Endothelial cell of umbilical vein (primary cell): ENCODE results near the gene PSMD5. TPM values are rescaled to one million over a fixed set of nuclear protein-coding genes. Genes with fewer than 3 reads are reported as not detected.

Experiments
- BruUV-seq: library from RNA; stranded (reverse); fragments of 400-500 nt; replicated peaks from 2 replicates; lab custom pipeline; 2021; lab: Mats Ljungman, UMichigan
- CTCF ChIA-PET: fragments of 300-600, 350-600 bp; sonication (Branson Sonifier 250); formaldehyde crosslinking; loops from one replicate; lab custom pipeline; 2021; ENCODE audit warnings: antibody characterized with exemption, inconsistent platforms; lab: Charles Lee
- POLR2A ChIA-PET: fragments of 300-600, 350-600 bp; sonication (Branson Sonifier 250); formaldehyde crosslinking; loops from one replicate; lab custom pipeline; 2021; ENCODE audit warnings: antibody characterized with exemption, inconsistent platforms; lab: Charles Lee
- DNase-seq: peaks from one replicate; pipeline ENCODE4 v3.0.0-alpha.2; 2011; ENCODE audit warnings: low read depth, low spot score
- FAIRE-seq: peaks from 2 replicates; lab custom pipeline; 2011; peaks lifted over from hg19 to GRCh38; lab: Jason Lieb, UNC
- H2AFZ ChIP-seq: 2 replicates; pipeline ENCODE4 v1.6.0; 2012; ENCODE audit warnings: low read depth, low read length, control low read depth, inconsistent platforms
- H3K27ac ChIP-seq: 2 replicates; pipeline ENCODE4 v1.5.1; 2011; ENCODE audit warnings: low read depth, mild to moderate bottlenecking, control low read depth, low read length, moderate library complexity; ENCODE audit not compliant: insufficient read depth
- H3K27me3 ChIP-seq, 2 experiments: 2 replicates each; pipeline versions ENCODE4 v1.6.0 to v1.6.1; 2011; ENCODE audit warnings: low read length in 2 of 2, mixed read lengths in 1 of 2; ENCODE audit not compliant: control insufficient read depth in 2 of 2, insufficient read depth in 2 of 2
- H3K36me3 ChIP-seq, 2 experiments: 2 replicates in 1 of 2; 3 replicates in 1 of 2; pipeline ENCODE4 v1.5.1; 2011; ENCODE audit warnings: low read length in 2 of 2, mild to moderate bottlenecking in 1 of 2, moderate library complexity in 1 of 2; ENCODE audit not compliant: control insufficient read depth in 2 of 2, insufficient read depth in 2 of 2; ENCODE audit errors: extremely low read depth in 1 of 2
- H3K4me1 ChIP-seq: 3 replicates; pipeline ENCODE4 v1.5.1; 2011; ENCODE audit warnings: mild to moderate bottlenecking, low read length; ENCODE audit not compliant: control insufficient read depth, insufficient read depth; ENCODE audit errors: extremely low read depth
- H3K4me2 ChIP-seq: 2 replicates; pipeline ENCODE4 v1.6.1; 2011; ENCODE audit warnings: low read length, control low read depth, mixed read lengths; ENCODE audit not compliant: insufficient read depth
- H3K4me3 ChIP-seq, 3 experiments: fragments of 200-600 bp in 1 of 3; sonication (generic), shearing (Covaris generic) in 1 of 3; replicated peaks in 1 of 3; 2 replicates each; pipeline ENCODE4 v1.5.1; 2011 to 2016; ENCODE audit warnings: control low read depth in 3 of 3, low read length in 3 of 3, mild to moderate bottlenecking in 2 of 3, inconsistent platforms in 1 of 3, low read depth in 1 of 3, moderate library complexity in 1 of 3; ENCODE audit not compliant: insufficient read depth in 1 of 3
- H3K79me2 ChIP-seq: 2 replicates; pipeline ENCODE4 v1.6.0; 2012; ENCODE audit warnings: low read length, inconsistent platforms; ENCODE audit not compliant: control insufficient read depth, insufficient read depth
- H3K9ac ChIP-seq: replicated peaks from 2 replicates; pipeline ENCODE3; 2011; ENCODE audit warnings: low read length, control low read depth; ENCODE audit not compliant: insufficient read depth; ENCODE audit errors: extremely low read depth
- H3K9me1 ChIP-seq: replicated peaks from 3 replicates; pipeline ENCODE4 v1.6.0; 2011; ENCODE audit warnings: mild to moderate bottlenecking, low read length; ENCODE audit not compliant: control insufficient read depth, insufficient read depth; ENCODE audit errors: extremely low read depth
- H3K9me3 ChIP-seq: replicated peaks from 2 replicates; pipeline ENCODE4 v1.5.1; 2012; ENCODE audit warnings: low read length, inconsistent platforms; ENCODE audit not compliant: control insufficient read depth, insufficient read depth
- H4K20me1 ChIP-seq: replicated peaks from 2 replicates; pipeline ENCODE3; 2011; ENCODE audit warnings: mild to moderate bottlenecking, low read length; ENCODE audit not compliant: control insufficient read depth, insufficient read depth; ENCODE audit errors: extremely low read depth
- CTCF ChIP-seq, 2 donors: IDR thresholded peaks; 1 replicate in 1 of 2; 2 replicates in 1 of 2; pipeline ENCODE4 v1.5.1; 2011; ENCODE audit warnings: low read length in 2 of 2, mild to moderate bottlenecking in 2 of 2, moderate library complexity in 2 of 2, control low read depth in 1 of 2, inconsistent platforms in 1 of 2, low read depth in 1 of 2; ENCODE audit not compliant: insufficient read depth in 1 of 2; ENCODE audit errors: extremely low read depth in 1 of 2
- EZH2 ChIP-seq: IDR thresholded peaks from 2 replicates; pipeline ENCODE4 v1.6.1; 2012; ENCODE audit warnings: borderline replicate concordance, low read depth, mild to moderate bottlenecking, moderate library complexity, low read length, inconsistent platforms; ENCODE audit not compliant: severe bottlenecking
- FOS ChIP-seq: IDR thresholded peaks from 2 replicates; pipeline ENCODE4 v1.6.1; 2011; ENCODE audit warnings: mild to moderate bottlenecking, low read length, moderate library complexity, borderline replicate concordance; ENCODE audit not compliant: insufficient read depth
- GATA2 ChIP-seq: IDR thresholded peaks from 2 replicates; pipeline ENCODE4 v1.7.0; 2011; ENCODE audit warnings: low read depth, mild to moderate bottlenecking, moderate library complexity, mixed read lengths, low read length; ENCODE audit not compliant: insufficient read length, insufficient read depth
- JUN ChIP-seq: IDR thresholded peaks from 2 replicates; pipeline ENCODE4 v1.6.1; 2011; ENCODE audit warnings: borderline replicate concordance, low read depth; ENCODE audit not compliant: insufficient read length, insufficient read depth
- MAX ChIP-seq: IDR thresholded peaks from 2 replicates; pipeline ENCODE4 v1.6.1; 2011; ENCODE audit not compliant: insufficient read depth, insufficient read length
- MYC ChIP-seq: IDR thresholded peaks from one replicate; pipeline ENCODE4 v1.6.1; 2011; ENCODE audit warnings: mild to moderate bottlenecking, low read depth, low read length
- POLR2A ChIP-seq: IDR thresholded peaks from 2 replicates; pipeline ENCODE4 v1.6.1; 2012; ENCODE audit warnings: low read depth, mild to moderate bottlenecking, control low read depth, low read length
- POLR2AphosphoS5 ChIP-seq: IDR thresholded peaks from 2 replicates; pipeline ENCODE4 v1.6.1; 2012; ENCODE audit warnings: low read depth, mild to moderate bottlenecking, control low read depth, low read length, moderate library complexity; ENCODE audit not compliant: insufficient read depth
- dilution Hi-C: fragments of 300-500 bp; cut with MboI; formaldehyde crosslinking; loops from one replicate; pipeline ENCODE4 v1.15.0; 2019; ENCODE audit warnings: low sequenced_read_pairs; ENCODE audit not compliant: extremely low pct_ligation_motif_present
- intact Hi-C: fragments of 100-400 bp; cut with micrococcal nuclease; formaldehyde crosslinking; loops from one replicate; pipeline ENCODE4 v1.10.0; 2022
- polyA plus RNA-seq, 4 experiments: library from polyadenylated mRNA; depleted of rRNA in 3 of 4; stranded (reverse) in 3 of 4; unstranded in 1 of 4; fragments of >200 nt; gene quantifications; 2 replicates each; pipeline versions ENCODE4 v1.2.1 to v1.2.3, GENCODE V29; 2011 to 2012; ENCODE audit warnings: missing spikeins in 1 of 4
- total RNA-seq: library from RNA; stranded (reverse); gene quantifications from 2 replicates; pipeline ENCODE4 v1.2.3, GENCODE V29; 2021

PSMD5 gene
- total and polyA plus RNA-seq, 2 donors (not counting 3 experiments of a cell fraction or from before 2014, with no cell fraction given): 20.4 to 70.2 TPM

GRCh38 chr9:120867676-120868338, 25.1 kb upstream of the PSMD5 start:
- TF ChIP-seq CTCF (IDR thresholded peaks at IDR 0.05; ENCODE audit: extremely low read depth in 1 of 2, insufficient read depth in 1 of 2, low read depth in 1 of 2, low read length in 2 of 2) (no peak), FOS (no peak), POLR2A (no peak), MAX (no peak), GATA2 (no peak), MYC (no peak), JUN (no peak), POLR2AphosphoS5 (no peak), EZH2 (no peak)
- Histone ChIP-seq H3K4me2 (no peak overlapping the region), H3K9me3 (no peaks in the 10 kb centered on the region), H3K4me3 (no peak overlapping the region), H2AFZ (no peak overlapping the region), H3K4me1 (peaks cover 13% of the 10 kb centered on the region), H3K9me1 (no peaks in the 10 kb centered on the region), H4K20me1 (no peaks in the 10 kb centered on the region), H3K79me2 (peaks cover 2% of the 10 kb centered on the region), H3K9ac (no peak overlapping the region), H3K27me3 (no peaks in the 10 kb centered on the region), H3K27ac (no peak overlapping the region), H3K36me3 (peaks cover 23% of the 10 kb centered on the region in 2 experiments)
- intact Hi-C loops: loop anchor here (1.0 to 2.0 kb wide), 5 partner anchors 8 to 207 kb away; partner anchors contain the start of genes CNTRL and FBXW2
- dilution Hi-C loops: no loop called here
- BruUV-seq: no TSS peak
- ChIA-PET CTCF (interaction anchor here (0.9 to 5.6 kb wide), 6 partner anchors 10 to 192 kb away, joined by 3 to 38 read pairs (median 4); no protein-coding TSS in a partner anchor), POLR2A (interaction anchor here (0.7 kb wide), 1 partner anchor 167 kb away, joined by 6 read pairs; no protein-coding TSS in a partner anchor)
- FAIRE-seq (no peak), DNase-seq (no peak)
